GM23338 (cell line): ENCODE measurements around the gene TMEM236. TPM values are rescaled to one million over a fixed set of nuclear protein-coding genes. Genes with fewer than 3 reads are reported as not detected.
A peak's percentile ranks its signal among the peaks of the same experiment; 100 is the strongest.

ENCODE experiments used
- ATAC-seq: fragments of 200-7000 bp; cut with Tn5 transposase; 3 replicates; pipeline ENCODE4 v1.9.1; 2020
- DNase-seq: peaks from one replicate; pipeline ENCODE4 v3.0.0-alpha.2; 2015; ENCODE audit warnings: low spot score
- H2AFZ ChIP-seq: fragments of 200-600 bp; sonication (generic); 2 replicates; pipeline ENCODE4 v1.8.0; 2016; ENCODE audit warnings: antibody characterized with exemption, mild to moderate bottlenecking, moderate library complexity
- H3F3A ChIP-seq: fragments of 200-600 bp; sonication (generic); replicated peaks from 2 replicates; pipeline ENCODE4 v1.8.0; 2017; ENCODE audit warnings: antibody characterized with exemption, mixed run types, low read depth
- H3K27ac ChIP-seq: fragments of 200-600 bp; sonication (generic); 2 replicates; pipeline ENCODE4 v1.6.1; 2016; ENCODE audit warnings: low read depth
- H3K27me3 ChIP-seq: fragments of 200-600 bp; sonication (generic); 2 replicates; pipeline ENCODE4 v1.8.0; 2016; ENCODE audit warnings: mild to moderate bottlenecking, mixed run types, moderate library complexity; ENCODE audit not compliant: insufficient read depth
- H3K36me3 ChIP-seq: fragments of 200-600 bp; sonication (generic); 2 replicates; pipeline ENCODE4 v1.8.0; 2016; ENCODE audit warnings: mild to moderate bottlenecking; ENCODE audit not compliant: insufficient read depth
- H3K4me1 ChIP-seq: fragments of 200-600 bp; sonication (generic); 2 replicates; pipeline ENCODE4 v1.8.0; 2016; ENCODE audit warnings: mild to moderate bottlenecking, moderate library complexity; ENCODE audit not compliant: insufficient read depth
- H3K4me2 ChIP-seq: fragments of 200-600 bp; sonication (generic); 2 replicates; pipeline ENCODE4 v1.7.1; 2017; ENCODE audit warnings: mixed run types
- H3K4me3 ChIP-seq: fragments of 200-600 bp; sonication (generic); 2 replicates; pipeline ENCODE4 v1.6.1; 2016; ENCODE audit warnings: mixed run types
- H3K79me2 ChIP-seq: fragments of 200-600 bp; sonication (generic); replicated peaks from 2 replicates; pipeline ENCODE4 v1.8.0; 2017; ENCODE audit warnings: mild to moderate bottlenecking; ENCODE audit not compliant: insufficient read depth
- H3K9me2 ChIP-seq: fragments of 200-600 bp; sonication (generic); 2 replicates; pipeline ENCODE4 v1.8.0; 2017; ENCODE audit not compliant: insufficient read depth
- H4K20me1 ChIP-seq: fragments of 200-600 bp; sonication (generic); replicated peaks from 2 replicates; pipeline ENCODE4 v1.8.0; 2017; ENCODE audit warnings: mild to moderate bottlenecking; ENCODE audit not compliant: insufficient read depth
- H3K27ac Mint-ChIP-seq: 2 replicates; pipeline ENCODE4 v1.8.0; 2020; ENCODE audit warnings: inconsistent platforms, mild to moderate bottlenecking, moderate library complexity, mixed read lengths
- H3K27me3 Mint-ChIP-seq: 3 replicates; pipeline ENCODE4 v1.8.0; 2022; ENCODE audit warnings: low read depth, mild to moderate bottlenecking, moderate library complexity, mixed read lengths, inconsistent platforms; ENCODE audit not compliant: insufficient read depth, poor library complexity
- H3K36me3 Mint-ChIP-seq: 3 replicates; pipeline ENCODE4 v1.8.0; 2021; ENCODE audit warnings: low read depth, mild to moderate bottlenecking, inconsistent platforms, moderate library complexity, mixed read lengths
- H3K4me1 Mint-ChIP-seq: 3 replicates; pipeline ENCODE4 v1.8.0; 2020; ENCODE audit warnings: mild to moderate bottlenecking, inconsistent platforms, mixed read lengths
- H3K4me3 Mint-ChIP-seq: 3 replicates; pipeline ENCODE4 v1.8.0; 2021; ENCODE audit warnings: moderate library complexity, mild to moderate bottlenecking, inconsistent platforms, mixed read lengths
- H3K9me3 Mint-ChIP-seq: 3 replicates; pipeline ENCODE4 v1.8.0; 2020; ENCODE audit warnings: moderate library complexity, mild to moderate bottlenecking, inconsistent platforms, mixed read lengths
- CREB1 ChIP-seq: fragments of 250-450 bp; sonication (Bioruptor Pico); IDR thresholded peaks from 2 replicates; pipeline ENCODE4 v1.5.0; 2020; ENCODE audit warnings: low read depth, mild to moderate bottlenecking, moderate library complexity
- ETS1 ChIP-seq: IDR thresholded peaks from 2 replicates; pipeline ENCODE4 v1.6.1; 2016; ENCODE audit warnings: antibody characterized with exemption
- EZH2phosphoT487 ChIP-seq: fragments of 200-600 bp; sonication (generic); IDR thresholded peaks from one replicate; pipeline ENCODE4 v1.8.1; 2018; ENCODE audit warnings: antibody characterized with exemption; ENCODE audit not compliant: unreplicated experiment
- JUNB ChIP-seq: IDR thresholded peaks from one replicate; pipeline ENCODE4 v1.6.1; 2016; ENCODE audit warnings: antibody characterized with exemption; ENCODE audit not compliant: unreplicated experiment
- STAT1 ChIP-seq: IDR thresholded peaks from one replicate; pipeline ENCODE4 v1.6.1; 2016; ENCODE audit warnings: antibody characterized with exemption; ENCODE audit not compliant: unreplicated experiment
- ZNF114 ChIP-seq: fragments of 250-450 bp; sonication (Bioruptor Pico); IDR thresholded peaks from 2 replicates; pipeline ENCODE4 v1.5.0; 2020; ENCODE audit warnings: mild to moderate bottlenecking, moderate library complexity
- ZNF331 ChIP-seq: fragments of 250-450 bp; sonication (Bioruptor Pico); IDR thresholded peaks from 2 replicates; pipeline ENCODE4 v1.5.0; 2020; ENCODE audit warnings: low read depth, mild to moderate bottlenecking, moderate library complexity
- ZNF462 ChIP-seq: fragments of 250-450 bp; sonication (Bioruptor Pico); IDR thresholded peaks from 2 replicates; pipeline ENCODE4 v1.5.0; 2020; ENCODE audit warnings: mild to moderate bottlenecking, moderate library complexity
- polyA plus RNA-seq: library from polyadenylated mRNA; unstranded; fragments of >200 nt; fragmentation: Nextera tagmentation; extraction: Ambion mirVana; gene quantifications from 2 replicates; pipeline ENCODE4 v1.2.1, GENCODE V29; 2016
- total RNA-seq: library from RNA; depleted of rRNA; stranded (reverse); fragments of >200 nt; shearing (Covaris generic); gene quantifications from 2 replicates; pipeline ENCODE4 v1.2.3, GENCODE V29; 2014

The TMEM236 gene
- total and polyA plus RNA-seq, 2 experiments from 2014 or later: 0.03 TPM

DNA sequence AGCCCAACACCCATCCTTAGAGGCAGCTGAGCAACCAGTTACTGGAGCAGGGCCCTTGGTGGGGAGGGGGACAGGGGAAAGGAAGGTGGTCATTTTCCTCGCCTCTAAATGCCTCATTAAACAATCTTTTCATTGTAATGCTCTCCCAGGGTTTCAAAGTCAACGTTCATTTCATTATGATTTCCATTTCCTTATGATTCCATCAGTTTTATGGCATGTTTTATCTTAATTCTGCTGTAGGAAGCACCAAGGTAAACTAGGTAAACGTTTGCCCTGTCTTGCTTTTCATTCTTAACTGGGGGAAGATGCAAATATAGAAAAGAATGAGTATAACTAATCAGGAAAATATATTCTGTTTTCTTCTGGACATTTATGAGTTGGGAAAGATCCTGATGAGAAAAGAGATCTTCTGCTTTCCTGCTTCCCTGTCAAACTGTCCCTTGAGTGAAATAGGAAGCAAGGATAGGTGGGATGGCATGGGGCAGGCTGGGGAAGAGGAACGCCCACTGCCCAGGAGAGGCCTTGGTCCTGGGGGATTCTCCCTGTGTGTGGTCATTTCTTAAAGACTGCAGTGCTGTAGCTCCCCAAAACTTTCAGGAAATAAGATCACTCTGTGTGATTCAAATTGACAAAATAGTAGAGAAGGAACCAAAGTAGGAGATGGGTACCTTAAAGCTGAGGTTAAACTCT is 20.5 kb upstream of the TMEM236 start:
- no peak for TF ChIP-seq ETS1

GRCh38 chr10:17733620-17734019 is 18.4 kb upstream of the TMEM236 start:
- Mint-ChIP-seq H3K9me3 (no peaks in the 10 kb centered on the region), H3K36me3 (no peaks in the 10 kb centered on the region), H3K4me1 (no peaks in the 10 kb centered on the region), H3K27ac (no peak overlapping the region), H3K27me3 (peaks cover 4% of the 10 kb centered on the region), H3K4me3 (no peak overlapping the region)
- Histone ChIP-seq H3K9me2 (no peaks in the 10 kb centered on the region), H3K36me3 (no peaks in the 10 kb centered on the region), H3K4me2 (no peak overlapping the region), H3K4me3 (no peak overlapping the region), H3F3A (no peaks in the 10 kb centered on the region), H3K79me2 (no peaks in the 10 kb centered on the region), H3K27ac (no peak overlapping the region), H2AFZ (no peak overlapping the region), H4K20me1 (no peaks in the 10 kb centered on the region), H3K27me3 (no peaks in the 10 kb centered on the region), H3K4me1 (no peaks in the 10 kb centered on the region)
- TF ChIP-seq CREB1: no peak
- DNase-seq (no peak), ATAC-seq (no peak)

More for the DNA sequence above, 20.5 kb upstream of the TMEM236 start:
- H4K20me1 ChIP-seq: no peaks in the 10 kb centered on the region
- H3K79me2 ChIP-seq: no peaks in the 10 kb centered on the region
- H3K4me1 Mint-ChIP-seq: no peaks in the 10 kb centered on the region
- DNase-seq (no peak), ATAC-seq (no peak)
- H3K9me2 ChIP-seq: no peaks in the 10 kb centered on the region
- no peaks in the 10 kb centered on the region for H3K36me3 ChIP-seq
- H3K4me2 ChIP-seq: no peak overlapping the region
- H3F3A ChIP-seq: no peaks in the 10 kb centered on the region
- no peak overlapping the region for H3K4me3 ChIP-seq
- H3K4me3 Mint-ChIP-seq: no peak overlapping the region
- H2AFZ ChIP-seq: no peak overlapping the region
- H3K27me3 ChIP-seq: no peaks in the 10 kb centered on the region
- H3K4me1 ChIP-seq: no peaks in the 10 kb centered on the region
- H3K9me3 Mint-ChIP-seq: no peaks in the 10 kb centered on the region
- H3K27ac ChIP-seq: no peak overlapping the region
- H3K27me3 Mint-ChIP-seq: peaks cover 4% of the 10 kb centered on the region
- H3K36me3 Mint-ChIP-seq: no peaks in the 10 kb centered on the region
- H3K27ac Mint-ChIP-seq: peak overlapping the region; percentile 63; the same call in 1 of the 2 replicates

DNA sequence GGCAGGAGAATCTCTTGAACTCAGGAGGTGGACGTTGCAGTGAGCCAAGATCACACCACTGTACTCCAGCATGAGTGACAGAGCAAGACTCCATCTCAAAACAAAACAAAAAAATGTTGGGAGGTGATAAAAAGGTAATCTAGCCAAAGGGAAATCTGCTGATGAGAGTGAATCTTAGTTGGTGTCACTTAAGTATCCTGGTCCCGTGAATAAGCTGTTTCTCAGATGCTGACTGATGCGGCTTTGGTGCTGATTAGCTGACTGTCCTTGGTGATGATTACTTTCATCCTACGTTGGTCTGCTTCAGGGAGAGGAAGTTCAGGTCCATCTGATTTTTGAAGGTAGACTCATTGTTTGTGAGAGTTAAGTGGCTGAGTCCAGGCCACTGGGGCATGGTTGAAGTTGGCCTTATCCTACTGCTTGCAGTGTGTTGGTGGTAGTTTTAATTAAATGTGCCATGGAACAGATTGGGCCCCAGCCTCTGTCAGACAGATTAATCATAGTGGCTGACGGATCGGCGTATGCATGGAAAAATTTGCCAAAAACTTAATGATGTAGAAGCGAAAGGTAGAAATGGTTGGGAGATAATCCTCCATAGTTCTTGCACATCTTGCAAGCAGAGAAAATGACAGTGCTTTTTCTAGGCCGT is 17.4 kb upstream of the TMEM236 start:
- no peak for DNase-seq
- no peak overlapping the region for H3K27ac ChIP-seq
- Mint-ChIP-seq H3K36me3 (no peaks in the 10 kb centered on the region), H3K4me3 (no peak overlapping the region), H3K27ac (no peak overlapping the region), H3K4me1 (no peaks in the 10 kb centered on the region), H3K27me3 (peaks cover 4% of the 10 kb centered on the region), H3K9me3 (no peaks in the 10 kb centered on the region)
- H3K36me3 ChIP-seq: no peaks in the 10 kb centered on the region
- H3K4me2 ChIP-seq: no peak overlapping the region
- H3F3A ChIP-seq: no peaks in the 10 kb centered on the region
- H3K9me2 ChIP-seq: no peaks in the 10 kb centered on the region
- no peaks in the 10 kb centered on the region for H3K27me3 ChIP-seq
- no peak overlapping the region for H3K4me3 ChIP-seq
- no peaks in the 10 kb centered on the region for H3K79me2 ChIP-seq
- no peak overlapping the region for H2AFZ ChIP-seq
- ATAC-seq: no peak
- H3K4me1 ChIP-seq: no peaks in the 10 kb centered on the region
- H4K20me1 ChIP-seq: no peaks in the 10 kb centered on the region
- TF ChIP-seq ZNF114 (CRISPR knock-in tag) (no peak), EZH2phosphoT487 (no peak), STAT1 (no peak), CREB1 (no peak), ZNF331 (CRISPR knock-in tag) (no peak), ZNF462 (no peak), JUNB (no peak)
